ENCODE results near the gene CAPN5.

CAPN5 gene

DNA sequence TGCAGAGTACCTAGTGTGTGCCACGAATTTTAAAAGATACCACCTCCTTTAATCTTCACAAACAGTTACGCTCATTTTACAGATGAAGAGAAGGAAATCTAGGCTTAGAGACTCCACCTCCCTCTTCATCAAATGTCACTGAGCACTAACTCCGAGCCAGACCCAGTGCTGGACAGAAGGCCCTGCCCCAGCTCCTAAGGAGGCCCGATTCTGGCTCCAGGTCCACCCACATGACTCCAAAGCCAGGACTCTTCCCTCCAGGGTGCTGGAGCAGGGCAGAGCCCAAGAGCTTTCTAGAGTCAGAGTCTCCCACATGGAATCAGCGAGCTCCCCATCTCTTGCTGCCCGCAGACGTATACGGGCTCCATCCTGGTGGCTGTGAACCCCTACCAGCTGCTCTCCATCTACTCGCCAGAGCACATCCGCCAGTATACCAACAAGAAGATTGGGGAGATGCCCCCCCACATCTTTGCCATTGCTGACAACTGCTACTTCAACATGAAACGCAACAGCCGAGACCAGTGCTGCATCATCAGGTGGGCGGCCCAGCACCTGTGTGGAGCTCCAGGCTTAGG lies 88.9 kb downstream of the CAPN5 start:
- no peak for DNase-seq
- Mint-ChIP-seq H3K4me3 (no peak overlapping the region), H3K36me3 (ENCODE audit: low read depth) (no peaks in the 10 kb centered on the region), H3K27me3 (ENCODE audit: low read depth, poor library complexity) (peaks cover 12% of the 10 kb centered on the region), H3K27ac (no peak overlapping the region), H3K4me1 (peaks cover 25% of the 10 kb centered on the region), H3K9me3 (no peaks in the 10 kb centered on the region)
- TF ChIP-seq, protein P1, sequence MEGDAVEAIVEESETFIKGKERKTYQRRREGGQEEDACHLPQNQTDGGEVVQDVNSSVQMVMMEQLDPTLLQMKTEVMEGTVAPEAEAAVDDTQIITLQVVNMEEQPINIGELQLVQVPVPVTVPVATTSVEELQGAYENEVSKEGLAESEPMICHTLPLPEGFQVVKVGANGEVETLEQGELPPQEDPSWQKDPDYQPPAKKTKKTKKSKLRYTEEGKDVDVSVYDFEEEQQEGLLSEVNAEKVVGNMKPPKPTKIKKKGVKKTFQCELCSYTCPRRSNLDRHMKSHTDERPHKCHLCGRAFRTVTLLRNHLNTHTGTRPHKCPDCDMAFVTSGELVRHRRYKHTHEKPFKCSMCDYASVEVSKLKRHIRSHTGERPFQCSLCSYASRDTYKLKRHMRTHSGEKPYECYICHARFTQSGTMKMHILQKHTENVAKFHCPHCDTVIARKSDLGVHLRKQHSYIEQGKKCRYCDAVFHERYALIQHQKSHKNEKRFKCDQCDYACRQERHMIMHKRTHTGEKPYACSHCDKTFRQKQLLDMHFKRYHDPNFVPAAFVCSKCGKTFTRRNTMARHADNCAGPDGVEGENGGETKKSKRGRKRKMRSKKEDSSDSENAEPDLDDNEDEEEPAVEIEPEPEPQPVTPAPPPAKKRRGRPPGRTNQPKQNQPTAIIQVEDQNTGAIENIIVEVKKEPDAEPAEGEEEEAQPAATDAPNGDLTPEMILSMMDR (IDR thresholded peaks at IDR 0.05) = no peak

GRCh38 chr11:77156396-77157195 lies 89.8 kb downstream of the CAPN5 start:
- no peaks in the 10 kb centered on the region for H3K9me3 Mint-ChIP-seq

DNA sequence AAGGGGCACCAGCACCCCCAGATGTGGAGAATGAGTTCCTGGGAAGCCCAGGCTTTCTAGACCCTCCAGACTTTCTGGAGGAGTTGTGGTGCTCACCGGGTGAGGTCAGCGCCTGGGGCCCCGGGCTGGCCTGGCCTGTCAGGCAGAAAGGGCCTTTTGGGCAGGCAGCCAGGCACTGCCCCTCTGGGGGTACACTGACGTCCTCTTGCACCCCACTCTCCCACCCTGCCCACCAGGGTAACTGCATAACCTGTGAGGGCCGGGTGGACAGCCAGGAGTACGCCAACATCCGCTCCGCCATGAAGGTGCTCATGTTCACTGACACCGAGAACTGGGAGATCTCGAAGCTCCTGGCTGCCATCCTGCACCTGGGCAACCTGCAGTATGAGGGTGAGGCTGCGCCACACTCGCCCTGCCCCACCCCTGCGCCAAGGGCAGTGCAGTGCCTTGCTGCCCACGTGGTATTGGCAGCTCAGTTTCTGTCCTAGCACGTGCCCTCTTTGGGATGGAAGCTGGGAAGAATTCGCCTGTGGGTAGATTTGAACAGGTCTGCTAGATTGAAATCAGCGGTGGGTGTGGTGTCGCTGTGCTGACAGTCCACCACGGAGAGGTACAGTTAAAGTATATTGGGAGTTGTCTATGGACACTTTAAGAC lies 91.4 kb downstream of the CAPN5 start:
- H3K27ac Mint-ChIP-seq = no peak overlapping the region
- TF ChIP-seq, protein P1 (IDR thresholded peaks at IDR 0.05) = no peak
- no peak for DNase-seq

More at GRCh38 chr11:77156396-77157195, 89.8 kb downstream of the CAPN5 start:
- H3K27me3 Mint-ChIP-seq (ENCODE audit: low read depth, poor library complexity) = peaks cover 12% of the 10 kb centered on the region
- no peaks in the 10 kb centered on the region for H3K36me3 Mint-ChIP-seq (ENCODE audit: low read depth)
- no peak overlapping the region for H3K27ac Mint-ChIP-seq
- TF ChIP-seq, protein P1 (IDR thresholded peaks at IDR 0.05) = no peak
- H3K4me1 Mint-ChIP-seq = peaks cover 25% of the 10 kb centered on the region
- DNase-seq = no peak
- H3K4me3 Mint-ChIP-seq = no peak overlapping the region

GRCh38 chr11:77159219-77159936 lies 92.6 kb downstream of the CAPN5 start:
- TF ChIP-seq, protein P1 (IDR thresholded peaks at IDR 0.05) = no peak
- no peak overlapping the region for H3K4me3 Mint-ChIP-seq
- peaks cover 6% of the 10 kb centered on the region for H3K4me1 Mint-ChIP-seq
- no peak for DNase-seq
- no peaks in the 10 kb centered on the region for H3K36me3 Mint-ChIP-seq (ENCODE audit: low read depth)
- no peaks in the 10 kb centered on the region for H3K9me3 Mint-ChIP-seq
- H3K27ac Mint-ChIP-seq = no peak overlapping the region
- no peaks in the 10 kb centered on the region for H3K27me3 Mint-ChIP-seq (ENCODE audit: low read depth, poor library complexity)

More for the DNA sequence above, 91.4 kb downstream of the CAPN5 start:
- Mint-ChIP-seq H3K4me1 (peaks cover 13% of the 10 kb centered on the region), H3K4me3 (no peak overlapping the region), H3K9me3 (no peaks in the 10 kb centered on the region), H3K36me3 (ENCODE audit: low read depth) (no peaks in the 10 kb centered on the region), H3K27me3 (ENCODE audit: low read depth, poor library complexity) (peaks cover 4% of the 10 kb centered on the region)

- H3K4me1 Mint-ChIP-seq = peaks cover 5% of the 10 kb centered on the region
- H3K36me3 Mint-ChIP-seq (ENCODE audit: low read depth) = no peaks in the 10 kb centered on the region
- H3K27ac Mint-ChIP-seq = no peak overlapping the region
- TF ChIP-seq, protein P1 (IDR thresholded peaks at IDR 0.05) = no peak
- H3K4me3 Mint-ChIP-seq = no peak overlapping the region
- no peaks in the 10 kb centered on the region for H3K27me3 Mint-ChIP-seq (ENCODE audit: low read depth, poor library complexity)
- no peaks in the 10 kb centered on the region for H3K9me3 Mint-ChIP-seq
- no peak for DNase-seq
Observed at GRCh38 chr11:77159937-77160495, 93.2 kb downstream of the CAPN5 start.
